ENCODE data around the gene GRAP. TPM values are rescaled to one million over a fixed set of nuclear protein-coding genes. Genes with fewer than 3 reads are reported as not detected.
A peak's percentile ranks its signal among the peaks of the same experiment; 100 is the strongest.

The GRAP gene
- total RNA-seq, 4 donors from 2014 or later: 1.1 to 3.1 (median 1.9) TPM

- DNase-seq (ENCODE audit: low spot score in 2 of 2): no peak
- no peak overlapping the region for H3K4me3 ChIP-seq
- TF ChIP-seq POLR2AphosphoS5 (IDR thresholded peaks at IDR 0.05): no peak
- no peak for TF ChIP-seq CTCF (IDR thresholded peaks at IDR 0.05)
- TF ChIP-seq POLR2A (IDR thresholded peaks at IDR 0.05): no peak
- no peak for TF ChIP-seq EP300 (IDR thresholded peaks at IDR 0.05)
- no peaks in the 10 kb centered on the region for H3K27me3 ChIP-seq
- H3K27ac ChIP-seq: no peak overlapping the region
- H3K36me3 ChIP-seq: no peaks in the 10 kb centered on the region
- H3K9me3 ChIP-seq: no peaks in the 10 kb centered on the region
- peaks cover 46% of the 10 kb centered on the region for H3K4me1 ChIP-seq
These were observed 40.1 kb downstream of the GRAP start for GRCh38 chr17:19006698-19007097.

GRCh38 chr17:19005789-19006430 lies 40.8 kb downstream of the GRAP start:
- DNase-seq (ENCODE audit: low spot score in 2 of 2): no peak
- no peak overlapping the region for H3K27ac ChIP-seq
- peaks cover 45% of the 10 kb centered on the region for H3K4me1 ChIP-seq
- no peaks in the 10 kb centered on the region for H3K9me3 ChIP-seq
- H3K36me3 ChIP-seq: no peaks in the 10 kb centered on the region
- H3K4me3 ChIP-seq: no peak overlapping the region
- 88% methylated on average over 4 of the region's 4 CpGs for WGBS
- no peaks in the 10 kb centered on the region for H3K27me3 ChIP-seq
- no peak for TF ChIP-seq POLR2AphosphoS5 (IDR thresholded peaks at IDR 0.05)
- no peak for TF ChIP-seq CTCF (IDR thresholded peaks at IDR 0.05)
- no peak for TF ChIP-seq EP300 (IDR thresholded peaks at IDR 0.05)
- no peak for TF ChIP-seq POLR2A (IDR thresholded peaks at IDR 0.05)

DNA sequence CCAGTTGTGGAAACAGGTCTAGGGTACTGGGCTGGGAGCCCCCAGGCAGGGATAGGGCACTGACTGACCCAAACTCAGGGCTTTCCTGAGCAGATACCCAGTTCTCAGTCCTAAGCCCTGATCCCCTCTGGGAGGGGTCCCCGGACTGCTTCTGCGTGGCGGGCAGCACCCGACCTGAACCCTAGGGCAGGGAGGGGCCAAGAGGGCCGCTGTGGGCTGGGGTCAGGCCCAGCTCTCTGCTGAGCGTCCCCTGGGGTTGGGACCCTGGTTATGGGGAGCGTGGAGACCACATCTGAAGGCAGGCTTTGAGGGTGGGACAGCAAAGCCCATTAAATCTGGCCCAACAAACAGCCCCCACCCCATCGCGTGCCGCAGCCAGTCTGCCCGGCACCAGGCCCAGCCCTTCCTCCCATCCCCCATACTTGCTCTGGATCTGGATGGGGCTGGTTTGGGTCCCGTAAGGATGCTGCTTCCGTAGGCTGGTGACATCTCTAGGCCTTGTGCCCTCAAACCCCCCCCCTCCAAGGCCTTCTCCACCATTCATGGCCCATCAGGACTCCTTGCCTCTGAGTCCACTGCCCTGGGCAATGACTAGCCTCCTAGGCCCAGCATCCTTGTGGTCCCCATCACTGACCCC lies 41.5 kb downstream of the GRAP start:
- no peaks in the 10 kb centered on the region for H3K36me3 ChIP-seq
- DNase-seq (ENCODE audit: low spot score in 2 of 2): no peak
- WGBS: 48% methylated on average over 4 of the region's 13 CpGs
- no peak for TF ChIP-seq EP300 (IDR thresholded peaks at IDR 0.05)
- no peak for TF ChIP-seq CTCF (IDR thresholded peaks at IDR 0.05)
- no peak for TF ChIP-seq POLR2AphosphoS5 (IDR thresholded peaks at IDR 0.05)
- no peaks in the 10 kb centered on the region for H3K27me3 ChIP-seq
- no peaks in the 10 kb centered on the region for H3K9me3 ChIP-seq
- H3K4me1 ChIP-seq: peaks cover 47% of the 10 kb centered on the region
- peak overlapping the region; percentile 68 for H3K4me3 ChIP-seq
- H3K27ac ChIP-seq: peak overlapping the region; percentile 88

DNA sequence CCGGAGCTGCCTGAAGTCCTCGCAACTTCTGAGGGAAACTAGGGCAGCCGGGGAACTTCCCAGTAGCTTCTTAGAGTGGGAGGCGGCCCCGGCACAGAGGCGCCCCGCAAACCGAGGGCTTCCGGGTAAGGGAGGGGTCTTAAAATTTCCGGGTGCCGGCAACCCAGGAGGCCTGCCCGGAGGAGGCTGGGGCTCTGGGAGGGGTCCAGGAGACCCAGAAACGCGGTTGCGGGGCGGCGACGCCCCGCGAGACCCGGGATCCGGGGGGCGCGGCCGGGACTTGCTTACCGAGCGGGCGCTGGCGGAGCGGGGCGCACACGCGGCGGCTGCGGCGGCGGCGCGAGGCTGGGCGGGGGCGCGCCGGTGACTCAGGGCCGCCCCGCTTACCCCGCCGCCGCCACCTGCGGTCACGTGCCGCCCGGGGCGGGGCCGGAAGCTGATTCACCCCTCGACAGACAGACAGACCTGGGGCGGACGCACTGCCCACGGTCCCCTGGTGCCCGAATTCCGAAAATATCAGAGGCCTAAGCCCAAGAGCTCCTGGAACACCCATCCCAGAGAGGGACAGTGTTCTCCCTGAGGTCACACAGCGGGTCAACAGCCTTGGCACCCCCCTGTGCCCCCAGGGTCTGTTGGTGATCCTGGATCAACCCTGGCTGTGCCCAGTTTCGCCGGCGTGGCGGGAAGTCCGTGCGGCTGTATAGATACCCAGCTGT lies 42.2 kb downstream of the GRAP start, which contains the start of gene FAM83G:
TSS of gene FAM83G (minus strand) at position 344 of the 716 bp plus-strand sequence. CDS start 723 bp downstream, outside the sequence.
- DNase-seq (ENCODE audit: low spot score in 2 of 2): no peak
- no peak for TF ChIP-seq POLR2A (IDR thresholded peaks at IDR 0.05)
- no peak for TF ChIP-seq CTCF (IDR thresholded peaks at IDR 0.05)
- no peak for TF ChIP-seq EP300 (IDR thresholded peaks at IDR 0.05)
- TF ChIP-seq POLR2AphosphoS5 (IDR thresholded peaks at IDR 0.05): no peak
- 9% methylated on average over 39 of the region's 67 CpGs for WGBS
- Histone ChIP-seq H3K4me1 (peaks cover 54% of the 10 kb centered on the region), H3K36me3 (no peaks in the 10 kb centered on the region), H3K27ac (peak within 1 kb of the TSS; percentile 88), H3K4me3 (peak within 1 kb of the TSS; percentile 68), H3K27me3 (no peaks in the 10 kb centered on the region), H3K9me3 (no peaks in the 10 kb centered on the region)
